ENCODE data around the gene GTF2H1.

Gene GTF2H1

DNA sequence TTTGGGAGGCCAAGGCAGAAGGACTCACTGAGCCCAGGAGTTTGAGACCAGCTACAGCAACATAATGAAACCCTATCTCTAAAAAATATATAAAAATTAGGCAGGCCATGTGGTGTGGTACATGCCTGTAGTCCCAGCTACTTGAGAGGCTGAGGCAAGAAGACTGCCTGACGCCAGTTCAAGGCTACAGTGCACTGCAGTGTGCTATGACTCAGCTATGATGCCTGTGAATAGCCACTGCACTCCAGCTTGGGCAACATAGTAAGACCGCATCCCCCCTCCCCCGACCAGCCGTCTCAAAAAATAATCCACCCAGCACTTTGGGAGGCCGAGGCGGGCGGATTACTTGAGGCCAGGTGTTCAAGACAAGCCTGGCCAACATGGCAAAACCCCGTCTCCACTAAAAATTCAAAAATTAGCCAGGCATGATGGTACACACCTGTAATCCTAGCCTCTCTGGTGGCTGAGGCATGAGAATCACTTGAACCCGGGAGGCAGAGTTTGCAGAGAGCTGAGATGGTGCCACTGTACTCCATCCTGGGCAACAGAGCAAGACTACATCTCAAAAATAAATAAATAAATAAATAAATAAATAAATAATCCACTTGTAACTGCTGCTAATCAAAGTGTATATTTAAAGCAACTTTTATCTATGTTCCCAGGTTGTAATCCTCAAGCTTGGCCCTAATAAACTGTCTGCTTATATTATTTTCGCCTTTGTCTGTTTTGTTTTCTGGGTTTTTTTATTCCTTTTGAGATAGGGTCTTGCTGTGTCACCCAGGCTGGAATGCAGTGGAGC, 8.2 kb upstream of the GTF2H1 start:
- no peak overlapping the region for H3K4me3 ChIP-seq (replicated peaks; ENCODE audit: low read depth, low read length)
- DNase-seq (ENCODE audit: extremely low read depth, insufficient read length) = no peak
- no peaks in the 10 kb centered on the region for H3K27me3 ChIP-seq (replicated peaks; ENCODE audit: control insufficient read depth, insufficient read depth, low read length)
- TF ChIP-seq, protein P1, sequence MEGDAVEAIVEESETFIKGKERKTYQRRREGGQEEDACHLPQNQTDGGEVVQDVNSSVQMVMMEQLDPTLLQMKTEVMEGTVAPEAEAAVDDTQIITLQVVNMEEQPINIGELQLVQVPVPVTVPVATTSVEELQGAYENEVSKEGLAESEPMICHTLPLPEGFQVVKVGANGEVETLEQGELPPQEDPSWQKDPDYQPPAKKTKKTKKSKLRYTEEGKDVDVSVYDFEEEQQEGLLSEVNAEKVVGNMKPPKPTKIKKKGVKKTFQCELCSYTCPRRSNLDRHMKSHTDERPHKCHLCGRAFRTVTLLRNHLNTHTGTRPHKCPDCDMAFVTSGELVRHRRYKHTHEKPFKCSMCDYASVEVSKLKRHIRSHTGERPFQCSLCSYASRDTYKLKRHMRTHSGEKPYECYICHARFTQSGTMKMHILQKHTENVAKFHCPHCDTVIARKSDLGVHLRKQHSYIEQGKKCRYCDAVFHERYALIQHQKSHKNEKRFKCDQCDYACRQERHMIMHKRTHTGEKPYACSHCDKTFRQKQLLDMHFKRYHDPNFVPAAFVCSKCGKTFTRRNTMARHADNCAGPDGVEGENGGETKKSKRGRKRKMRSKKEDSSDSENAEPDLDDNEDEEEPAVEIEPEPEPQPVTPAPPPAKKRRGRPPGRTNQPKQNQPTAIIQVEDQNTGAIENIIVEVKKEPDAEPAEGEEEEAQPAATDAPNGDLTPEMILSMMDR (IDR thresholded peaks at IDR 0.05; ENCODE audit: insufficient read depth, low read length, poor library complexity, severe bottlenecking) = no peak
- peaks cover 5% of the 10 kb centered on the region for H3K36me3 ChIP-seq (ENCODE audit: control insufficient read depth, insufficient read depth, low read length)

DNA sequence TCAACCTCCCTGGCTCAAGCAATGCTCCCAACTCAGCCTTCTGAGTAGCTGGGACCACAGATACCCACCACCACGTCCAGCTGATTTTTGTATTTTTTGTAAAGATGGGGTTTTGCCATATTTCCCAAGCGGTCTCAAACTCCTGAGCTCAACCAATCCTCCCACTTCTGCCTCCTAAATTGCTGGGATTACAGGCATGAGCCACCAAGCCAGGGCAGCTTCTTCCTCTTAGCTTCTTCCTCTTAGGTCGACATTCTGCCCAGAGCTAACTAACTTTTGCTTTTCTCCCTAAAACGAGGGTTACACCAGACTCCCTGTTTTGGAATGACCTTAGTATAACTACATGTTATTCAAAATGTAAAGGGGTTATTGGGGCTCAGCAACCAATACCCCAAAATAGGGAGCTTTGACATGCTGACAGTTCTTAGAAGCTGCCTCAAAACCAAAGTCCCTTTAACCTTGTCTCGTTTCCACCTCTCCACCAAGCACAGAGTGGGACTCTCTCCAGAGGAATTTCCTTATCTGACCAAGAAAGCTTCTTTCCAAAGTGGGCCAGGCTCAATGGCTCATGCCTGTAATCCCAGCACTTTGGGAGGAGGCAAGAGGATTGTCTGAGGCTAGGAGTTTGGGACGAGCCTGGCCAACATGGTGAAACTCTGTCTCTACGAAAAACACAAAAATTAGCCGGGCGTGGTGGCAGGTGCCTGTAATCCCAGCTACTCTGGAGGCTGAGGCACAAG, 7.4 kb upstream of the GTF2H1 start:
- TF ChIP-seq, protein P1 (IDR thresholded peaks at IDR 0.05; ENCODE audit: insufficient read depth, low read length, poor library complexity, severe bottlenecking) = no peak
- DNase-seq (ENCODE audit: extremely low read depth, insufficient read length) = no peak
- Histone ChIP-seq H3K27me3 (replicated peaks; ENCODE audit: control insufficient read depth, insufficient read depth, low read length) (no peaks in the 10 kb centered on the region), H3K36me3 (ENCODE audit: control insufficient read depth, insufficient read depth, low read length) (peaks cover under 1% of the 10 kb centered on the region), H3K4me3 (replicated peaks; ENCODE audit: low read depth, low read length) (no peak overlapping the region)

DNA sequence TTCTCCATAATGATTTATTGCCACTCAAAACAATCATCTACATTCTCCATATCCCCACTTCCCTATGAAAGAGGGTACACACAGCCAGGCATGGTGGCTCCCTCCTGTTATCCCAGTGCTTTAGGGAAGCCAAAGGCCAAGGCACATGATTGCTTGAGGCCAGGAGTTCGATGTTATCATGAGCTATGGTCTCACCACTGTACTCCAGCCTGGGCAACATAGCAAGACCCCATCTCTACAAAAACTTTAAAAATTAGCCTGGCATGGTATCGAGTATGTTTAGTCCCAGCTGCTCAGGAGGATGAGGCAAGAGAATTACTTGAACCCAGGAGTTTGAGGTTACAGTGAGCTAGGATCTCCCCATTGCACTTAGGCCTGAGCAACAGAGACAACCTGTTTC, 6.5 kb upstream of the GTF2H1 start:
- no peak overlapping the region for H3K4me3 ChIP-seq (replicated peaks; ENCODE audit: low read depth, low read length)
- no peaks in the 10 kb centered on the region; the same call in none of the 2 replicates for H3K36me3 ChIP-seq (ENCODE audit: control insufficient read depth, insufficient read depth, low read length)
- TF ChIP-seq, protein P1 (IDR thresholded peaks at IDR 0.05; ENCODE audit: insufficient read depth, low read length, poor library complexity, severe bottlenecking) = no peak
- DNase-seq (ENCODE audit: extremely low read depth, insufficient read length) = no peak
- H3K27me3 ChIP-seq (replicated peaks; ENCODE audit: control insufficient read depth, insufficient read depth, low read length) = no peaks in the 10 kb centered on the region

DNA sequence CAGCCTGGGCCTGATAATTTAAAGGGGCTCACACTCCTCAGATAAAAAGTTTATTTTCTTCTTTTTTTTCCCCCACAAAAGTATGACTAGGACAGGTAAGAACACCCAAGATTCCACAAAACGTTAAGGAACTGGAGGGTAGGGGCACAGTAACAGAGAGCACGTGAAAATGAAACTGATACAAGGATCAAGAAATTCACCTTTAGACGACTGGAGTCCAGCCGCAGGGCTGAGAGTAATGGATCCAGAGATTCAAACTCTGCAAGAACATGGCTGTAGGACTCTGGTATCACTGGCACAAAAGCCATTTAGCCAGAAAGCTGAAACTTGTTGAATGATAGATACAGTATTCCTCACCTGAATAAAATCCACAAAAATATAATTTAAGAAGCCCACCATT, 4.8 kb upstream of the GTF2H1 start:
- DNase-seq (ENCODE audit: extremely low read depth, insufficient read length) = no peak
- no peaks in the 10 kb centered on the region; the same call in none of the 2 replicates for H3K36me3 ChIP-seq (ENCODE audit: control insufficient read depth, insufficient read depth, low read length)
- no peak overlapping the region for H3K4me3 ChIP-seq (replicated peaks; ENCODE audit: low read depth, low read length)
- H3K27me3 ChIP-seq (replicated peaks; ENCODE audit: control insufficient read depth, insufficient read depth, low read length) = no peaks in the 10 kb centered on the region
- TF ChIP-seq, protein P1 (IDR thresholded peaks at IDR 0.05; ENCODE audit: insufficient read depth, low read length, poor library complexity, severe bottlenecking) = no peak

DNA sequence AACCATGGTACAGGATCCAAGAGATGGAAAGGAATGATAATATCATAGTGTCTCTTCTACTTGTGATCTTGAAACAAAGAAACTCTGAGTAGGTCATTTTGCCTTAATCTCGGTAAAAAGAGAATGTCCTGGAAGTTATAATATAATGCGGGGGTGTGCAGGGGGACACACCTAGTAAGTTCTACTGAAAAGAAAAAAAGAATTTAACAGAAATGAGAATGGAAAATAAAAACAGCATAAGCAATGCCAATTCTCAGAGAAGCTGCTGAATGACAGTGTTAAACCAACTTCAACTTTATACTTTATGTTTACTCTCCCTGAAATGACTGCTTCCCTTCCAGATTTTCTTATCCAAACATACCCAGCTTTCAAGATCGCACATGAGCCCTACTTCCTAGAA, 2.5 kb upstream of the GTF2H1 start:
- H3K27me3 ChIP-seq (replicated peaks; ENCODE audit: control insufficient read depth, insufficient read depth, low read length) = no peaks in the 10 kb centered on the region
- no peaks in the 10 kb centered on the region for H3K36me3 ChIP-seq (ENCODE audit: control insufficient read depth, insufficient read depth, low read length)
- peak overlapping the region; percentile 91 for H3K4me3 ChIP-seq (replicated peaks; ENCODE audit: low read depth, low read length)
- TF ChIP-seq, protein P1 (IDR thresholded peaks at IDR 0.05; ENCODE audit: insufficient read depth, low read length, poor library complexity, severe bottlenecking) = no peak
- DNase-seq (ENCODE audit: extremely low read depth, insufficient read length) = no peak
